Fibroblast of pulmonary artery (primary cell): ENCODE measurements around the gene COPS7A.

ENCODE experiments used
- DNase-seq: peaks from one replicate; pipeline ENCODE4 v3.0.0-alpha.2; 2010; ENCODE audit warnings: low read depth
- H3K4me3 ChIP-seq: replicated peaks from 2 replicates; pipeline ENCODE4 v1.5.1; 2011; ENCODE audit warnings: low read depth, mild to moderate bottlenecking, control low read depth, low read length, moderate library complexity
- TF ChIP-seq, protein P1 (sequence below): IDR thresholded peaks from 2 replicates; pipeline ENCODE4 v1.5.1; 2011; ENCODE audit warnings: mild to moderate bottlenecking, control low read depth, low read length, inconsistent platforms; ENCODE audit errors: missing control alignments

Gene COPS7A

DNA sequence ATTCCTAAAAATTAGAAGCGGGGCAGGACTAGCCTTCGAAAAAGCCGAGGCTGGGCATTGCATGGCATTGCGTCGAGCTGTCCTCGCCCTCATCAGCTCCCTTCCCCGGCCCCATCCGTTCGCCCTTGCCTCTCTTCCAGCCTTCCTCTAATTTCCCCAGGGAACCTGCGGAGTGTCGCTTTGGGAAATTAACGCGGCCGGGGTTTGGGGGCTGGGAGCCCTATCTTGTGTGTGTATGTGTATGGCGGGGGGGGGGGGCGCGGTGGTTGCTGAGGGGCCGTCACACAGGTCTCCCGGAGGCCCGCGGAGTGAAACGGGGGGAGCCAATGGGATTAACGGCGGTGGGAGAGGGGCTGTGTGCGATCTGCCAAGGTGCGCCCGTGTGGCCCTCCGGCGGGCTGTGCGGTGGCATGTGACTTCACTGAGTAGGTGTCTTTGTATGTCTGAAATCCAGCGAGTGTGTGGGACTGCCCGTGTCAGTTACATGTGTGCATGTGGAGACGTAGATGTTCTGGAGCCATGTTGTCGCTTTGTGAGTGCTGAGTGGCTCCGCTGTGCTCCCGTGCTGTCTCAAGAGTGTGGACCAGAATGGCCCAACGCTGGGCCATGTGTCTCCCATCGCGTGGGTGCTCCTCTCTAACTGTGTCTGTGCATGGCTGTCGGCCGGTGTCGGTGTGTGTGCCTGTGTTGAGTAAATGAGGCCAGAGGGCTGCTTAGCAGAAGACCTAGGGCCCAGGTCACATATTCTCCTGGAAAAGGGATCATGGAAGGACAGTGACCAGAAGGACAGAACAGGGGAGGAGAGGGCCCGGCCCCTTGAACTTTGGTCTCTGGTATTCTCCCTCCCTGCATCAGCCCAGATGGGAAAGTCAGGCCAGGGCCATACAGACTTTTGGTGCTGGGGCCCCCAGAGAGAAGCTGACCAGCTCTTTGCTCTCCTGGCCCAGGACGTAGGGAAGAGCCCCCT, 43.8 kb downstream of the COPS7A start:
- H3K4me3 ChIP-seq: peak overlapping the region; percentile 91
- TF ChIP-seq, protein P1, sequence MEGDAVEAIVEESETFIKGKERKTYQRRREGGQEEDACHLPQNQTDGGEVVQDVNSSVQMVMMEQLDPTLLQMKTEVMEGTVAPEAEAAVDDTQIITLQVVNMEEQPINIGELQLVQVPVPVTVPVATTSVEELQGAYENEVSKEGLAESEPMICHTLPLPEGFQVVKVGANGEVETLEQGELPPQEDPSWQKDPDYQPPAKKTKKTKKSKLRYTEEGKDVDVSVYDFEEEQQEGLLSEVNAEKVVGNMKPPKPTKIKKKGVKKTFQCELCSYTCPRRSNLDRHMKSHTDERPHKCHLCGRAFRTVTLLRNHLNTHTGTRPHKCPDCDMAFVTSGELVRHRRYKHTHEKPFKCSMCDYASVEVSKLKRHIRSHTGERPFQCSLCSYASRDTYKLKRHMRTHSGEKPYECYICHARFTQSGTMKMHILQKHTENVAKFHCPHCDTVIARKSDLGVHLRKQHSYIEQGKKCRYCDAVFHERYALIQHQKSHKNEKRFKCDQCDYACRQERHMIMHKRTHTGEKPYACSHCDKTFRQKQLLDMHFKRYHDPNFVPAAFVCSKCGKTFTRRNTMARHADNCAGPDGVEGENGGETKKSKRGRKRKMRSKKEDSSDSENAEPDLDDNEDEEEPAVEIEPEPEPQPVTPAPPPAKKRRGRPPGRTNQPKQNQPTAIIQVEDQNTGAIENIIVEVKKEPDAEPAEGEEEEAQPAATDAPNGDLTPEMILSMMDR: no peak
- DNase-seq: peak; percentile 28

DNA sequence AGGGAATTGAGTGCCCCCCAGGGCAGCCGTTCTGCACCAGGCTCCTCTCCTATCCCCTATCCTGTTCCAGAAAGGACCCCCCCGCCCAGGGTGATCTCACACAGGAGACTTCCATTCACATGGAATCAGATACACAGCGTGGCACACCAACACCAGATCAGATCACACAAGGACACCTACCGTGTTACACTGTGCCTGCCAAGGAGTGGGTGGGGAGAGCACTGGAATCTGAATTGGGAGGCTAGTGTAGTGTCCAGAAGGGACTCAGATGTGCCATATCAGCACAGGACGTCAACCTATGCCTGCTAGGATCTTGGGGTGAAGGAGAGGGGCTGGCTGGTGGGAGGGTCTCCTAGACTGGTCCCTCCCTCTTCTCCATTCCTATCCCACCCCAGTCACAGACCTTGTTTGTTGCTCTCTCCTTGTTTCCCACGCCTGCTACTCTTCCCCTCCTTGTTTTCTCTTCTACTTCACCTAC, 44.6 kb downstream of the COPS7A start:
- TF ChIP-seq, protein P1: no peak
- no peak for DNase-seq
- peak overlapping the region; percentile 91 for H3K4me3 ChIP-seq

DNA sequence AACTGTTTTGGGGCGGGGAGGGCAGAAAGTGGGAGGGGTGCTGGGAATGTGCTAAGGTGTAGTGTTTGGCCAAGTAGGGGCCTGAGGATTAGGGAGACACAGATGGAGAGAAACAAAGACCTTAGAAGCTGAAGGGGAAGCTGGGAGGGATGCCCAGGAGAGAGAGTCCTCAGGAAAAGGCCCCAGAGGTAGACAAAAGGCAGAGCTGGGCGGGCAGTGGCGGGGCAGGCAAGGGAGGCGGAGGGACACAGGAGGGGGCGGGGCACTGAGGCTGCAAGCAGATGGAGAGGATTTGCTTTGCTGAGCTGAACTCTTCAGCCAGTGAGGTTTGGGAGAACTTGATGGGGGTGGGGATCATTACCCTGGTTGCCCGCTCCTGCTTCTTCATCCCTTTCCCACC, 45.1 kb downstream of the COPS7A start:
- peak overlapping the region; percentile 91 for H3K4me3 ChIP-seq
- TF ChIP-seq, protein P1: no peak
- peak; percentile 39 for DNase-seq

DNA sequence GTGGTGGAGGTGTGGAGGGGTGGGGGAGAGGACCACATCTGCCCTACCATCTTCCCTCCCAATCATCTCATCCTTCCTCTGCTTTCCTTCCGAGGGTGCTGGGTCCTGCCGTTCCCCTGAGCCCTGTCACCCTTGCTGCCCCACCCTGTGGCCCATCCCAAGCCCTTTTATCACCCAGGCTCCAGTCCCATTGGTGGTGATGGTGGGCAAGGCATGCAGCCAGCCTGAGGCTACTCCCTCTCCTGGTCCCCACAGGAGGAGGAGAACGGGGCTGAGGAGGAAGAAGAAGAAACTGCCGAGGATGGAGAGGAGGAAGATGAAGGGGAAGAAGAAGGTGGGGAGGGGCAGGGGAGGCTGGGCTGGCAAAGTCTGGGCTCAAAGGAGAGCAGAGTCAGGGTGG, 45.8 kb downstream of the COPS7A start:
- TF ChIP-seq, protein P1: no peak

DNA sequence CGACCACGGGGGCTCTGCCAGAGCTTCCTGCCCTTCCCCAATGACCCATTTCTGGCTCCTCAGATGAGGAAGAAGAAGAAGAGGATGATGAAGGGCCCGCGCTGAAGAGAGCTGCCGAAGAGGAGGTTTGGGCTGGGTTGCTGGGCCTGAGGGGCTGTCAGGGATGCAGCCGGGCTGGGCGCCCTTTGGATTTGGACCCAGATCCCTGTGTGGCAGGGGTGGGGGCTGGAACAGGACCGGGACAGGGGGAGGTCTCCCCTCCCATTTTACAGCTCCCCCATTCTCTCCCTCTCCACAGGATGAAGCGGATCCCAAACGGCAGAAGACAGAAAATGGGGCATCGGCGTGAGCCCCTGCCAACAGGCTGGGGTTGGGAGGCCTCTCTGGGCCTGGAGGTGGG, 46.2 kb downstream of the COPS7A start:
- DNase-seq: no peak
- H3K4me3 ChIP-seq: no peak overlapping the region
- TF ChIP-seq, protein P1: no peak

More for the DNA sequence above, 45.8 kb downstream of the COPS7A start:
- H3K4me3 ChIP-seq: no peak overlapping the region
- DNase-seq: no peak

DNA sequence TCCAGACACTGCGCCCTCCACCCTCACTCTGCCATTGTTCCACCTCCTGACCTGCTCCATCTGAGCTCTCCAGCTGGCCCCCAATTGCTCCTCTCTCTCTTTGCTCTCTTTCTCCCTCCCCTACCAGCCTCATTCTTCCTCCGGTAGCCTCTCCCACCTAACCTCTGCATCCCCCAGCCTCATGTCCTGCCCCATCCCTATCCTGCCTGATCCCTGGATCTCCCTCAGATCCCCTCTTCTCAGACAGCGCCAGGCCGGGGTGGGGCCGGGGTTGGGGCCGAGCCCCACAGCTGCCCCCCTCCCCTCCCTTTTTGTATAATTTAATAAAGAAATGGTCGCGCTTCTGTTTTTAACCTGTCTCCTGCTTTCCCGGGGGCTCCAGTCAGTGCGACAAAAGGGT, 46.8 kb downstream of the COPS7A start:
- no peak overlapping the region for H3K4me3 ChIP-seq
- TF ChIP-seq, protein P1: no peak
- DNase-seq: no peak
